ENCODE data around the gene SQSTM1.

- no peak for TF ChIP-seq CTCF (IDR thresholded peaks at IDR 0.05)
- TF ChIP-seq EP300 (IDR thresholded peaks at IDR 0.05), result no peak
- no peak for TF ChIP-seq POLR2A (IDR thresholded peaks at IDR 0.05)
These were observed 45.8 kb downstream of the SQSTM1 start for GRCh38 chr5:179866241-179867078.
